ENCODE data around the gene TNFRSF14. TPM values are rescaled to one million over a fixed set of nuclear protein-coding genes. Genes with fewer than 3 reads are reported as not detected.

The TNFRSF14 gene
- total and polyA plus RNA-seq, 9 of the 15 experiments (the other 6 are each of a cell fraction or from before 2014, with no cell fraction given): 0.11 to 2.3 (median 0.68) TPM; not detected in 2

DNA sequence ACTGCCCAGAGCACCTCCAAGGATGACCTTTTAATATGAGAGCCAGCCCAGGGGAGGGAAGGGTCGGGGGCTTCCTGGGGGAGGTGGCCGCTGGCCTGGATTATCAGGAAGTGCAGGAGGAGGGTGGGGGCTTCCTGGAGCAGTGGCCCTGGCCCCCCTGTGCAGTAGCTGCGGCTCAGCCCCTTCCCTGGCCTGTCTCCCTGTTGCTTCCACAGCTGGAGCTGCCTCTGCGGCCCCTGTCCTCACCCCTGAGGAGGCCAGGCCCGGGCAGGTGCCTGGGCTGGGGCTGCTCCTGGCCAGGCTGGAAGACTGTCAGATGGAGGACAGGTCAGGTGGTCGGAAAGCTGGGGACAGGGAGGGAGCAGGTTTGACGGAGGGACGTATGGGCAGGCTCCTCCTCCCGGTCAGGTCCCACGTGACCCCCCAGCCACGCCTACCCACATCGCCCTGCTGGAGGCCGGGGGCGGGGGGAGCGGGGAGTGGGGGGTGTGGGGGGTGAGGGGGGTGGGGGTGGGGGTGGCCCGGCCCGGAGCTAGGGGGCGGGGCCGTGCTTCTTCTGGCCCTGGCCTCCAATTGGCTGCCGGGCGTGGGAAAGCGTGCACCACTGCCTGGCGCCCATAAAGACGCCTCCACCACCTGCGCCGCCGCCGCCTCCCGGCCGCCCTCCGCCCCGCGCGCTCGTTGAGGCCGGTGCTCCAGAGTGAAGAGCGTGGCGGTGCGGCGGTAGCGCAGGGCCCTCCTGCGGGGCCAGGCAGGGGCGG is 10.2 kb upstream of the TNFRSF14 start (continued):
- TF ChIP-seq, protein P1, sequence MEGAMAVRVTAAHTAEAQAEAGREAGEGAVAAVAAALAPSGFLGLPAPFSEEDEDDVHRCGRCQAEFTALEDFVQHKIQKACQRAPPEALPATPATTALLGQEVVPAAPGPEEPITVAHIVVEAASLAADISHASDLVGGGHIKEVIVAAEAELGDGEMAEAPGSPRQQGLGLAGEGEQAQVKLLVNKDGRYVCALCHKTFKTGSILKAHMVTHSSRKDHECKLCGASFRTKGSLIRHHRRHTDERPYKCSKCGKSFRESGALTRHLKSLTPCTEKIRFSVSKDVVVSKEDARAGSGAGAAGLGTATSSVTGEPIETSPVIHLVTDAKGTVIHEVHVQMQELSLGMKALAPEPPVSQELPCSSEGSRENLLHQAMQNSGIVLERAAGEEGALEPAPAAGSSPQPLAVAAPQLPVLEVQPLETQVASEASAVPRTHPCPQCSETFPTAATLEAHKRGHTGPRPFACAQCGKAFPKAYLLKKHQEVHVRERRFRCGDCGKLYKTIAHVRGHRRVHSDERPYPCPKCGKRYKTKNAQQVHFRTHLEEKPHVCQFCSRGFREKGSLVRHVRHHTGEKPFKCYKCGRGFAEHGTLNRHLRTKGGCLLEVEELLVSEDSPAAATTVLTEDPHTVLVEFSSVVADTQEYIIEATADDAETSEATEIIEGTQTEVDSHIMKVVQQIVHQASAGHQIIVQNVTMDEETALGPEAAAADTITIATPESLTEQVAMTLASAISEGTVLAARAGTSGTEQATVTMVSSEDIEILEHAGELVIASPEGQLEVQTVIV (CRISPR knock-in tag; IDR thresholded peaks at IDR 0.05; ENCODE audit: borderline replicate concordance): no peak
- TF ChIP-seq BDP1 (IDR thresholded peaks at IDR 0.05; ENCODE audit: insufficient read depth, insufficient read length) (no peak), MIER1 (IDR thresholded peaks at IDR 0.05; ENCODE audit: low read depth) (no peak), HMGN3 (IDR thresholded peaks at IDR 0.05; ENCODE audit: borderline replicate concordance, extremely low read depth, insufficient read length, low read depth, low read length) (peak; percentile 27), CBFA2T2 (conservative IDR thresholded peaks at IDR 0.05) (peak; percentile 76), RFX7 (CRISPR knock-in tag; IDR thresholded peaks at IDR 0.05) (no peak), MTA3 (IDR thresholded peaks at IDR 0.05; ENCODE audit: borderline replicate concordance) (no peak), KDM1A (IDR thresholded peaks at IDR 0.05) (no peak), ZZZ3 (IDR thresholded peaks at IDR 0.05) (no peak), ARID1B (IDR thresholded peaks at IDR 0.05) (0 out of 2 replicates have a peak, but pooled peaks have one; percentile 8), MAZ (CRISPR knock-in tag; conservative IDR thresholded peaks at IDR 0.05 in 1 of 2, IDR thresholded peaks at IDR 0.05 in 1 of 2) (peak; percentile 40 to 68), ZNF3 (CRISPR knock-in tag; IDR thresholded peaks at IDR 0.05) (no peak), ZKSCAN8 (CRISPR knock-in tag; IDR thresholded peaks at IDR 0.05) (no peak), BACH1 (tag; IDR thresholded peaks at IDR 0.05) (no peak), MYC (IDR thresholded peaks at IDR 0.05; ENCODE audit: low read depth, low read length) (peak; percentile 68), MYC (CRISPR knock-in tag; IDR thresholded peaks at IDR 0.05; ENCODE audit: borderline replicate concordance, low read depth) (no peak), CBX8 (IDR thresholded peaks at IDR 0.05; ENCODE audit: borderline replicate concordance, extremely low read depth, low read depth, low read length, poor library complexity, severe bottlenecking) (no peak), CHCHD3 (CRISPR knock-in tag; IDR thresholded peaks at IDR 0.05) (no peak), FOXK1 (CRISPR knock-in tag; IDR thresholded peaks at IDR 0.05; ENCODE audit: borderline replicate concordance) (no peak), ZNF146 (CRISPR knock-in tag; IDR thresholded peaks at IDR 0.05; ENCODE audit: unreplicated experiment) (no peak), ZNF184 (CRISPR knock-in tag; IDR thresholded peaks at IDR 0.05) (no peak)
- TF ChIP-seq, protein P2, sequence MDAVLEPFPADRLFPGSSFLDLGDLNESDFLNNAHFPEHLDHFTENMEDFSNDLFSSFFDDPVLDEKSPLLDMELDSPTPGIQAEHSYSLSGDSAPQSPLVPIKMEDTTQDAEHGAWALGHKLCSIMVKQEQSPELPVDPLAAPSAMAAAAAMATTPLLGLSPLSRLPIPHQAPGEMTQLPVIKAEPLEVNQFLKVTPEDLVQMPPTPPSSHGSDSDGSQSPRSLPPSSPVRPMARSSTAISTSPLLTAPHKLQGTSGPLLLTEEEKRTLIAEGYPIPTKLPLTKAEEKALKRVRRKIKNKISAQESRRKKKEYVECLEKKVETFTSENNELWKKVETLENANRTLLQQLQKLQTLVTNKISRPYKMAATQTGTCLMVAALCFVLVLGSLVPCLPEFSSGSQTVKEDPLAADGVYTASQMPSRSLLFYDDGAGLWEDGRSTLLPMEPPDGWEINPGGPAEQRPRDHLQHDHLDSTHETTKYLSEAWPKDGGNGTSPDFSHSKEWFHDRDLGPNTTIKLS (IDR thresholded peaks at IDR 0.05; ENCODE audit: borderline replicate concordance, low read depth): no peak
- TF ChIP-seq, protein P3, sequence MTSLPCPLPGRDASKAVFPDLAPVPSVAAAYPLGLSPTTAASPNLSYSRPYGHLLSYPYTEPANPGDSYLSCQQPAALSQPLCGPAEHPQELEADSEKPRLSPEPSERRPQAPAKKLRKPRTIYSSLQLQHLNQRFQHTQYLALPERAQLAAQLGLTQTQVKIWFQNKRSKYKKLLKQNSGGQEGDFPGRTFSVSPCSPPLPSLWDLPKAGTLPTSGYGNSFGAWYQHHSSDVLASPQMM (CRISPR knock-in tag; IDR thresholded peaks at IDR 0.05): no peak
